Sciatic nerve (tissue), 2 donors: ENCODE data around the gene SPACA9. TPM values are rescaled to one million over a fixed set of nuclear protein-coding genes. Genes with fewer than 3 reads are reported as not detected.

Experiments used
- ATAC-seq: fragments of 200-7000 bp; cut with Tn5 transposase; one replicate; pipeline ENCODE4 v1.9.1; 2020; ENCODE audit warnings: mild to moderate bottlenecking, moderate library complexity
- DNase-seq: peaks from one replicate; pipeline ENCODE4 v3.0.0-alpha.2; 2020; ENCODE audit warnings: low spot score
- intact Hi-C: fragments of 100-400 bp; cut with DNase I; formaldehyde crosslinking; loops from one replicate; pipeline ENCODE4 v1.14.2; 2022
- total RNA-seq: library from RNA; stranded (reverse); fragmentation: NEBNext Ultra II Directional; extraction: Animal tissue kit (Norgen Biotek cat#: 25700); gene quantifications from one replicate; pipeline ENCODE4 v1.2.1, GENCODE V29; 2021
- donor health status: DM: no; HTN: no; CAD: no.
- donor health status: DM: no; HTN: no; CAD: no.

The SPACA9 gene
- total RNA-seq, 1 donor from 2014 or later = 9.3 TPM

DNA sequence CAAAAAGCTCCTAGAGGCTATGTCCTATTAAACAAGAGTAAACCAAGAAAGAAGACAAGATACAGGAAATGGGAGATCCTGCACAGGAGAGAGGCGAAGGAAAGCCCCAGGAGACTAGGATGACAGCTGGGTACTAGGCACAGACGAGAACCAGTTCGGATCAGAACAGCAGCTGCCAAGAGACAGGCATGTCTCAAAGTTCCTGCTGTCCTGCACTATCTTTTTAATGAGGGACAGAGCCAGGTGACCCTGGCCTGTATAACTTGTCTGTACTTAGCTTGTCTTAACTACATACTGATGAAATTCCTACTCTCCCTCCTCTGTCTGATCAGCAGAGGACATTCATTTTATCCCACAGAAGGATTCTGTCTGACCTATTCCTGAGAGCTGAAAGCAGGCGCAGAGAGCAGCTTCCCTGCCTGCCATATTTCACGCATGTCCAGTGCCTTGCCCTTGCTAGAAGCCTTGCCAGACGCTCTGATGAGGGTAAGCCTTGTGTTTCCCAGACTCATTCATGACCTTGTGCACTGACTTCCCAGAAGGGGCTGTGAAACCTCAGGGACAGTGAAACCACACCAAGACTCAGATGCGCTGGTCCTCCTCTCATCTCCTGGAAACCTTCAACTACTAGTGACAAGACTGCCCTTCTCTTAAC lies 41.0 kb downstream of the SPACA9 start:
- DNase-seq (no peak), ATAC-seq (no peak)
- intact Hi-C loops = no loop called here

DNA sequence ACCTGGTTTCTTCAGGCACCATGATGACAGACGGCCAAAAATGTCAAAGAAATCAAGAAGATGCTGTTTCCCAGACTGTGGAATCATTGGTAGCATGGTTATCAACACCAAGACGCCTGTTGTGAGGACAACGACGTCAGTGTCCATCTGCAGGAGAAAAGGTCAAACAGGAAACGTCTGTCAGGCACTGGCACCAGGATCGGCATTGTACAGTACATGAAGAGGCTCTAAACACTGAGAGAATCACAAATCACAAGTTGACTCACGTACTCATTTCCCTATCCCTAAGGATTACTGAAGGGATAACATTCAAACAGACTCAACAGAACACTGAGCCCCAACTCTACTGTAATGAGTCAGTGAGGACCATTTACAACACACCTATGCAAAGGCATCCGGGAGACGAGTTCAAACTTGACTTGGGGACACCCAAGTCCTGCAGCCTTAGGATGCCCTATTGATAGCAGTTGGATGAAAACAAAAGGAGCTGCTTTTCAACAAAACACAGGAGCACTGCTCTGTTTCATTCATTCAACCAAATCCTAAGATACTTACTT lies 44.7 kb downstream of the SPACA9 start:
- DNase-seq = no peak
- no peak for ATAC-seq

GRCh38 chr9:132927704-132928103 lies 49.0 kb downstream of the SPACA9 start:
- DNase-seq = no peak
- no peak for ATAC-seq

More for the DNA sequence above, 44.7 kb downstream of the SPACA9 start:
- intact Hi-C loops = no loop called here

GRCh38 chr9:132931178-132931735 lies 52.6 kb downstream of the SPACA9 start:
- ATAC-seq (no peak), DNase-seq (no peak)
- intact Hi-C loops = no loop called here

More at GRCh38 chr9:132927704-132928103, 49.0 kb downstream of the SPACA9 start:
- intact Hi-C loops = no loop called here

- intact Hi-C loops = no loop called here
- no peak for DNase-seq
- no peak for ATAC-seq
Observed at GRCh38 chr9:132935026-132935425, 56.3 kb downstream of the SPACA9 start.

DNA sequence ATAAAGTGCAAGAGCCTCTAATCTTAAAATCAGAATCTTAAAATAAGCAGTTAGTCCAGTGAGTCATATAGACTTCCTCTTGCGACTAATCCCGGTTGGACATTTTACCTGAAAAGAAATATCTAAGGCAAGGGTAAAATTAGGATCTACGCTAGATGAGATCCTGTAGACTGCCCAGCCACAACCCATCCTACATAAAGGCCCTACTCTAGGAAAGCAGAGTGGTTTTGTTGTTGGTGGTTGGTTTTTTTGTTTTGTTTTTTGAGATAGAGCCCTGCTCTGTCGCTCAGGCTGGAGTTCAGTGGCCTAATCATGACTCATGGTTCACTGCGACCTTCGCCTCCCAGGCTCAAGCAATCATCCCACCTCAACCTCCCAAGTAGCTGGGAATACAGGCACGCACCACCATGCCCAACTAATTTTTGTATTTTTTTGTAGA lies 58.8 kb downstream of the SPACA9 start:
- intact Hi-C loops = no loop called here
- no peak for DNase-seq
- no peak for ATAC-seq

DNA sequence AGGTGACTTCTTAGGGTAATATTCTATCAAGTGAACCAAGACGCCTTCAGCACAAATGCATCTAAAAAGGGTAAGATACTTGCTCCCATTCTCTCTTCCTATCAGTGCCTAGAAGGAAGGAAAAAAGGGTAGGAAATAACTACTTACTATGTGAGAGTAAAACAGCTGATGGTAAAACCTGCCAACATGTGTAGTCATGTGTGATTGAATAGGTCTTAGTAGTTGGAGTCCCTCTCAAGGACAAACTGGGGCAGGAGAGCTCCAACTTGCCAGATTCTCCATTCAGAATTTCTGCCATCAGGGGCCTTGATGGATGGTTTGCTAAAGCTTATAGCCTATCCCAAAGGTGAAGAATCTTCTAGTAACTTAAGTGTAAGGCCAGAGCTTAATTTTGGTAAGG lies 60.5 kb downstream of the SPACA9 start:
- ATAC-seq = no peak
- intact Hi-C loops = no loop called here
- DNase-seq = no peak

Other genes starting within 250 kb of the SPACA9 start
- 15.1 TPM for gene DDX31, start 208.9 kb upstream of the SPACA9 start, total RNA-seq
- 14.4 TPM for gene GTF3C4, start 208.4 kb upstream of the SPACA9 start, total RNA-seq
- gene AK8, start 614 bp upstream of the SPACA9 start, total RNA-seq = 1.6 TPM
- 71.5 TPM for gene TSC1, start 65.7 kb downstream of the SPACA9 start, total RNA-seq
- gene GFI1B, start 99.8 kb downstream of the SPACA9 start, total RNA-seq = not detected
- gene GTF3C5, start 152.1 kb downstream of the SPACA9 start, total RNA-seq = 45.2 TPM
- 2.7 TPM for gene CEL, start 183.1 kb downstream of the SPACA9 start, total RNA-seq
- gene RALGDS, start 242.3 kb downstream of the SPACA9 start, total RNA-seq = 59.7 TPM